Neural progenitor cell (in vitro differentiated cells): Measurements from ENCODE around the gene TAF4B.

Experiments used
- CTCF ChIP-seq: fragments of 200-600 bp; sonication (generic); IDR thresholded peaks from 2 replicates; pipeline ENCODE4 v1.5.1; 2017; ENCODE audit warnings: antibody characterized with exemption, mild to moderate bottlenecking
- EZH2 ChIP-seq: fragments of 200-600 bp; sonication (generic); IDR thresholded peaks from 2 replicates; pipeline ENCODE4 v1.6.1; 2017; ENCODE audit warnings: antibody characterized with exemption, mild to moderate bottlenecking, moderate library complexity

- TF ChIP-seq CTCF (no peak), EZH2 (no peak)
These were observed 212.7 kb downstream of the TAF4B start for GRCh38 chr18:26438980-26439379.
